GM21515 (cell line): Measurements from ENCODE around the gene CSNK2B.

ENCODE experiments used
- ATAC-seq: cut with Tn5 transposase; IDR thresholded peaks from one replicate; pipeline ENCODE4 v1.9.1; 2021; ENCODE audit not compliant: unreplicated experiment

The CSNK2B gene

GRCh38 chr6:31636698-31637596 lies 28.9 kb upstream of the CSNK2B start:
- ATAC-seq, result no peak

DNA sequence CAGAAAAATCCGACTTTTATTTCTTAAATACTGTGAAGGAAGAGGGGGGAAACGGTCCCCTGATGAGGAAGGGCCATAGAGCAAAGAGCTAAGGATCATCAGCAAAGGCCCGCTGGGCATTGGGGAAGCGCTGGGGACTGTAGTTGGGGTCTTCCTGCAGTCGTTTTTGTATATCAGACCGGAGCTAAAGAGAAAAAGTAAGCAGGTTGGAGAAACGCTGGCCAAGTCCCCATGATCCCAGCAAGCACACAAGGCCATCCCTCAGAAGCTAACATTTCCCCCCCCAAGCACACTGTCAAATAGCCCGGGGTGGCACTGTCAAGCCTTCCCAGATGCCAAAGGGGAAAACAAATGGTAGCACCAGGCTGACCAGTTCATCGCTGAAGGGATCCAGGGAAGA lies 26.8 kb upstream of the CSNK2B start:
- no peak for ATAC-seq

DNA sequence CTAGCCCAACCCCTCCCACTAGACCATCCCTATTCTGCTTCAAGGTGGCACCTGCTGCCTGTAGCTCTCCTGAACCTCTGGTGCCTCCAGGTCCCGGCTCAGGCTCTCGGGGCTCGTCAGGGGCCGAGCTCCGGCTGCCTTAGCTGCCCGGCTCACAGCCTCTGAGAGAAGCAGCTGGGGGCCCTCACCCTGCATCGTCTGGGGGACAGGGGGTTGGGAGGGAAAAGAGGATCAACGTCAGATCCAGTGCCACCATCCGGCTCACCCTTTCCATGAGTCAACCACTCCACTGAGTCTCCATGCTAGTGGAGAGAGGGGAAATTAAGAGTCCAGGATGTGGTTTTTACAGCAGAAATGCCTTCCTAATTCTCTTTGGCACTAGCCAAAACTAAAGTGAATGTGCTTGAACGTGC lies 26.4 kb upstream of the CSNK2B start:
- no peak for ATAC-seq

GRCh38 chr6:31640612-31641011 lies 25.3 kb upstream of the CSNK2B start:
- ATAC-seq, result no peak

- ATAC-seq, result no peak
These were observed 24.5 kb upstream of the CSNK2B start for GRCh38 chr6:31641370-31641769.

DNA sequence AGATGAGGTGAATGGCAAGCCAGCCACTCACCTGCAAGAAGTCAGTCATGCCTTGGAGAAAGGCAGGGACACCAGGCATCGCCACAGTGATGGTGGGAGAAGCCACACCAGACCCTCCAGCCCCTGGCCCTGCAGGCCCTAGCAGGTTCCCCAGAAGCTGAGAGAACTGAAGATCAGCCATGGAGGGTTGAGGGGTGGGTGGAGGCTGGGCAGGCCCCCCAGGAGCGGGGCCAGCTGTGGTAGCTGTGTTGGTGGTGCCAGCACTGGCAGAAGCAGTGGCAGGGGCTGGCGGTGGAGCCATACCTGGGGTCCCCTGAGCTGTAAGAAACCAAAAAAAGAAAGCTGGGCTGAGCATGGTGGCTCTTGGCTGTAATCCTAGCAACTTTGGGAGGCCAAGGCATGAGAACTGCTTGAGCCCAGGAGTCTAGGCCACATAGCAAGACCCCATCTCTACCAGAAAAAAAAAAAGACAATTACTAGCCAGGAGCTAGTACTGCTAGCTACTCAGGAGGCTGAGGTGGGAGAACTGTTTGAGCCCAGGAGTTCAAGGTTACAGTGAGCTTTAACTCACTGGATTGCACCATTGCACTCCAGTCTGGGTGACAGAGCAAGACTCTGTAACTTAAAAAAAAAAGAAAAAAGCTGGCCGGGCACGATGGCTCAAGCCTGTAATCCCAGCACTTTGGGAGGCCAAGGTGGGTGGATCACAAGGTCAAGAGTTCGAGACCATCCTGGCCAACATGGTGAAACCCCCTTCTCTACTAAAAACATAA lies 22.9 kb upstream of the CSNK2B start:
- no peak for ATAC-seq

DNA sequence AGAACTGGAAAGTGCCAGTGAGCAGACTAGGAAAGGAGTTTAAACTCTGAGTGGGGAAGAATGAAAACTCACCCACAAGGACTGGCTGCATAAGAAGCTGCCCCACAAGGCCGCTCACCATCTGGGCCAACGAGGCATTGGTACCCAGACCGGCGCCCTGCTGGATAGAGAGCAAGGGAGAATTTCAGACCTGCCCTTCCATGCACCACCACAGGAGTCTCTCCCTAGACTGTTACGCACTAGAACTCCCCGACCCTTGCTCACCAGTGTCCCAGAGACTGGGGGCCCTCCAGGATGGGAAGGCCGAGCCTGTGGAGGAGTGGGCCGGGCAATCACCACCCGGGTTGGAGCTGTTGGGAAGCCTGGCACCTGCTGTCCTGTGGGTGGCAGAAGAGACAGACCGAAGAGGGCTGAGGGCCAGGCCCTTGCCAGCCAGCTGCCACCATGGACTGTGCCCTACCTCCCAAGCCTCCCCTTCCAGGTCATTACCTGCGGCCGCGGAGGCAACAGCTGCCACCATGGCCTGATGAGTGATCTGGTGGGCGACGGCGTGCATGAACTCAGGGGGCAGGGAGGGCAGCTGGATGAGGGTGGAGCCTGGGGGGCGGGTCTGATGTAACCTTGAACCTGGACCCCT lies 21.9 kb upstream of the CSNK2B start:
- ATAC-seq, result no peak

- ATAC-seq, result no peak
These were observed 20.6 kb upstream of the CSNK2B start for GRCh38 chr6:31645325-31645724.

- peak; percentile 41 for ATAC-seq
These were observed 14.2 kb upstream of the CSNK2B start for GRCh38 chr6:31651602-31652191.

DNA sequence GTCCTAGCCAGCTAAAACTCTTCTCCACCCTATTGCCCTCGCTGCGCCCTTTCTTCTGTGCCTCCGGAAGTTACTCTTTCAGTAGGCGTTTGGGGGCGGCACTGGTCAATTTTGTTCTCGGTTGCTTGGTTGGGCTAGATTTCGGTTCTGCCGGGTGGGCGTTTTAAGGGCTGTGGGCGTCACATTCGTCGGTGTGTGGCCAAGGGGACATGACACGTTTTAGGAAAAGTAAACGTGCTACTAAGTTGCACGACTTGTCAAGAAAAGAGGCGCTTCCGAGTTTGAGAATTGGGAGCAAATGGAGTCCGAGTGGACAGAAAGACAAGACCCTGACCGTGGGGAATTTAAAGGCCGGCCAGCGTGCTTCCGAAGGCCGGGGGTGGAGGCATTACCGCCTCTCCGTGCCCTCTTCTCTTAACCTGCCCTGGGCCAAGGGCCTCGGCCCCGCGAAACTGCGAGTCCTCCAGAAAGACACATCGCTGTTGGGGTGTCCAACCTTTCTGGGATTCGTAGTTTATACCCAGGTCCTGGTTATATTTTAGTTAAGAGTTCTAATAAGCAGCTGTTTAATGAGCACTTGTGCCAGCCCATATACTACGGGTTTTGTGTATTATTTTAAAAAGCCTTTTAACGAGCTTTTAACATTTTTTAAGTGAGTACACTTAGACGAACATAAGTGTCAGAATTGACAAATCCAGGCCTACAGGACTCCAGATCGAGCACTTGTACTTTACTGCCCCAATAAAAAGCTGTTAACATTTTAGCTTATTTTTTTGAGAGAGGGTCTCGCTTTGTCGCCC lies 12.8 kb upstream of the CSNK2B start:
- peak; percentile 50 for ATAC-seq

GRCh38 chr6:31654574-31655348 lies 11.1 kb upstream of the CSNK2B start:
- ATAC-seq, result no peak

DNA sequence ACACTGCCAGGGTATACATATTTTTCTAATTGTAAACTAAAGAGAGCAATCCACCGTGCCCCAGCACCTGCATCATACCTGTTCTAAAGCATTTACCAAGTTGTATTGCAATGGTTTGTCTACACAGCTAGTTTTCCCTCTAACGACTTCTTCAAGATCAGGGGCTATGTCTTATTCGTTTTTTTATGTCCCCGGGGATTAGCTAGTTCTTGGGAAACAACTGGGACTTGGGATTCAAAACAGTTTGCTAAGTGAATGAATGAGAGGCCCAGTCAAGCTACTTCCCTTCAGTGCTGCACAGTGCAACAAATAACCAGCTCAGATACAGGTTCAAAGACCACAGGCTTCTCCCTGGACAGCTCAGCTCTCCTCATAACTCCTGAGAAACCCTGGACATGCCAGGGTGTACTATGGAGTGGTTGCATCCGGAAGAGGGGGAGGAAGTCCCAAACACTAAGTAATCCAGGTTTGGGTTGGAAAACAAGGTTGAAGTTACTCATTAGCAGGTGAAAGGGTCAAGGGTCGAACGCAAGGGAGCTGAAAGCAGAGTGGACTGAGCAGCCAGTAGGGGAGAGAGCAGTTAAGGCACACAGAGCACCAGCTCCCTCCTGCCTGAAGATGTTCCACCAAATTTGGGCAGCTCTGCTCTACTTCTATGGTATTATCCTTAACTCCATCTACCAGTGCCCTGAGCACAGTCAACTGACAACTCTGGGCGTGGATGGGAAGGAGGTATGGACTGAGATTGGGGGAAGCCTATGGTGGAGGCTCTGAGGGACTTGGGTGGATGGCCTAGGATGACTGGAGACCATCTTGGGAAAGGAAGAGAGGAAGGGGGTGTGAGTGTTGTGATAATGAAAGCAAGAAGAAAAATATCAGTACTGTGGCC lies 10.3 kb upstream of the CSNK2B start, which contains the start of gene APOM:
Gene APOM (plus strand): TSS at position 546 of the 889 bp plus-strand sequence. CDS start 73 bp downstream, at position 619.
- ATAC-seq, result no peak

GRCh38 chr6:31657406-31658157 lies 8.3 kb upstream of the CSNK2B start:
- no peak for ATAC-seq

- ATAC-seq, result no peak
These were observed 7.7 kb upstream of the CSNK2B start for GRCh38 chr6:31658158-31658688.

DNA sequence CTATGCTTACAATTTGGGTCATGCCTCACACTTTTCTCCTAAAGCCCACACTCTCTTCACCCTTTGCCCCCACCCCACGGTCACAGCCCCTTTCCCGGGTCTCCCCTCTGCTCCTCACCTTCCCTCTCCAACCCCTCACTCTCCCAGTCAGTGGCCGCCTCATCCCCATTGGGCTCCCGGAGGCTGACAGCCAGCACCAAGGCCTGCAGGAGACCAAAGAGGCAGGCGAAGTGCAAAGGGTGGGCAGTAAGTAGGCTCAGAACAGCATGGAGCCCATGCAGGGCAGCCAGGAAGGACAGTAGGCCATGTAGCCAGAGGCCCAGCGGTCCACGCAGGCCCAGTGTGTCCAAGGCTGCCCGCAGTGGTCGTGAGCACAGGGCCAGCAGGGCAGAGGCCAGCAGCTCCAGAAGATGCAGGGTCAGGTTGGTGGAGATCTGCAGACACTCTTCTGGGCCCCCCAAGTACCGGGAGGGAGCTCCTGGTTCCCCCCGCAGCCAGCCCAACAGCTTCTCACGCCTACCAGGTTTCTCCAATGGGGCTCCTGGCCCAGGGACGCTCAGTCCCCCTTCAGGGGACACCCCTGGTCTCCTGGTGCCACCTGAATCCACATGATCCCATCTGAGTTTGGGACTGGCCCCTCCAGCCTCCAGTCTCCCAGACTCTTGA lies 6.8 kb upstream of the CSNK2B start:
- no peak for ATAC-seq

- ATAC-seq, result no peak
These were observed 6.1 kb upstream of the CSNK2B start for GRCh38 chr6:31659649-31660380.
